HG03342 (cell line): ENCODE measurements around the gene KRR1.

ENCODE experiments used
- ATAC-seq: cut with Tn5 transposase; IDR thresholded peaks from one replicate; pipeline ENCODE4 v1.9.1; 2021; ENCODE audit warnings: mild to moderate bottlenecking, moderate library complexity; ENCODE audit not compliant: unreplicated experiment

Gene KRR1

DNA sequence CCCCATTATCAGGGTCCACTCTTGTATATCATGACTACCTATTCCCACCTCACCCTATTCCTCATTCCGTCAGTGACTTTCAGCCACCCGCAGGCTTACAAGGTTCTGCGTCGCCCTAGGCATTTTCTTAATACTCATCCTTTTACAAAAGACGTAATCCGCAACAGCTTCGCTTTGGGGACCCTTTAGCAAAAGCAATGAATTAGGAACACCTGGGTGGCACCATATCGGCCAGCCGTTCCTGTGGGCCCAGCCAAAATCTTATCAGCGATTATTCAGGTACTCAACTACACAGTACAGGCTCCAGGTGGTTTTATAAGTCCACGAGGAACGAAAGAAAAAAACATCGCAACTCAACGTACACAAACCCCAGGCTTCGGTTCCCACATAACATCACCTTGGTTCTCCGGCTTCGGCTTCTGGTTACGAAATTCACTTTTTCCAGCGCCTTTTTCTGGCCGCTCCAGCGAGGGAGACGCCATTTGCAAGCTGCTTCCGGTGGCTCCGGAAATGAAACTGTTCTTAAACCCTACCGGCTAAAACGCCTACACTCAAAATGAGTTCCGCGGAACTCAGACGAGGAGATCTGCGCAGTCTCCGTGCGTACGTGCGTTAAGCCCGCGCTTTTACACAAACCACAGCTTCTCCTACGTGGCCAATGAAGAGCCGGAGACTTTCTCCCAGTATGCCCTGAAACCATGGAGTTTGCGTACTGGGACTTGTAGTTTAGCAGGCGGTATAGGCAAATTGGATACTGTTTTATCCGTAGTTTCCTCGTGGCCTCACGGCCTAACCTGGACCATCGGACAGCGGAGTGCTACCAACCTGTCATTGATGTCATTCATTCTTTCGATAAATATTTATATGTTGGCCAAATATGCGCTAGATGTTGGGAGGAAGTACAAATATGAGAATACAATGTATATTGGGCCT lies at the start of gene KRR1:
KRR1 (minus strand) TSS at position 494 of the 933 bp plus-strand sequence; CDS start at position 482, 12 bp downstream.
- ATAC-seq, result peak; percentile 95

DNA sequence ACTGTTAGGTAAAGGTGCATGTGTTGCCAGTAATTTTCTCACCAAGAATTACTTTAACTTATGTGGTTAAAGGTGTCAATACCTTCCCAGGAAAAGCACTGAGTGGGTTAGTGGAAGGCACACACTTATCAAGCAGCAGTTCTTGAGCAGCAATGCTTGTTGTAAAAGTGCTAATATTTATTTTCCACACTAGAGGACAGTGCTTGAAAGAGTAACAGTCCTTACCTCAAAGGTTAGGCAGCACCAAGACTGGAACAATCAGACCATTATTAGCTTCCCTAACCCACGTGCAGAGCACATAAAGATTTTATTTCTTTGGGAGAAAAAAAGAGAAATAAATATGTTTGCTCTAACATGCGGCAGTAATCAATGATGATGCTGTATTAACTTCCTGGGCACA lies 48.8 kb upstream of the KRR1 start:
- no peak for ATAC-seq

DNA sequence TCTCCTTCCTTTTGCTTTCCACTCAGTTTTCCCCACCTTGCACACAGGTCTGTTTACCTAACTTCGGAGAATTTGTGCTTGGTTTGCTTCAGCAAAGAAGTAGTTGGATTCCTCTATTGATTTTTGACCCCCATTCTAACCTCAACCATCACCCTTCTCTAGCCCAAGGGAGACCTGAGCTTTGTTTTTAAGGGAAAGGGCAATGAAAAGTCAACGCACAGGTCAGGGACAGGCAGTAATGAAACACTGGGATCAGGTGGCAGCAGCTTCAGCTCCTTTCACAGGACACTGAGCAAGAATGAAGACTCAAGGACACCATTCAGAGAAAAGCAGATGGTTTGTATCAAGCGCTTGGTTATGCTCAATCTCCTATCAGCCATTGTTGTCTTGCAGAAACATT lies 46.9 kb upstream of the KRR1 start:
- no peak for ATAC-seq

DNA sequence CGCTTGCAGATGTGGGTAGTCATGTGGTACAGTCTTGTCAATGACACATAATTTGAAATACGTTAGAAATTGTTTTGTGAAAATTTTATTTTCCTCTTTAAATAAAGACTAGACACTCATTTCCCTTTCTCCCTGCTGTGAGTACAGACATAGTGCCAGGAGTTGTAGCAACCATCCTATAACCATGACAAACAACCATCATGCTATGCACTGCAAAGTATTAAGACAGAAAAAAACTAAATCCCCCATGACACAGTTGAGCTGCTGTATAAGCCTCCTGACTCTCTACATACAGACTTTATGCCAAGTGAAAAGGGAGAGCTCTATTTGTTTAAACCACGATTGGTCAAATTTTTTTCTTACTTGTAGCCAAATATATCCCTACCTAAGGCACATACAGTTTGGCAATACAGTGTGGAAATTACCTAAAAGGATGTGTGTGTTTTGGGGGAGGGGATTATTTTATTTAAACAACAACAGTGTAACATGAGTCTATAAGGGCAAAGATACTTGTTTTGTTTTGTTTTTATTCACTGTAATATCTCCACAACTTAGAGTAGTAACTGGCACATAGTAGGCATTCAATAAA lies 45.0 kb upstream of the KRR1 start:
- no peak for ATAC-seq

DNA sequence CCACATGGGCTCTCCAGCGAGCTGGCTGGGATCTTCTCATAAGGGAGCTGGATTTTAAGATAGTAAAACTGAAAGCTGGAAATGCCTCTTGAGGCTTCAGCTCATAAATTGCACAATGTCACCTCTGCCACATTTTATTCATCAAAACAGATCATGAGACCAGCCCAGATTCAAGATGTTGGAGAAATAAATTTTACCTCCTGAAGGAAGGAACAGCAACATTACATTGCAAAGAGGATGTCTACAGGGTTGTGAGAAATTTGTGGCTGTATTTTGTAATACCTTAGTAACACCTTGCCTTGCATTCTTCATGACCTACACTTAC lies 43.1 kb upstream of the KRR1 start:
- ATAC-seq, result no peak

DNA sequence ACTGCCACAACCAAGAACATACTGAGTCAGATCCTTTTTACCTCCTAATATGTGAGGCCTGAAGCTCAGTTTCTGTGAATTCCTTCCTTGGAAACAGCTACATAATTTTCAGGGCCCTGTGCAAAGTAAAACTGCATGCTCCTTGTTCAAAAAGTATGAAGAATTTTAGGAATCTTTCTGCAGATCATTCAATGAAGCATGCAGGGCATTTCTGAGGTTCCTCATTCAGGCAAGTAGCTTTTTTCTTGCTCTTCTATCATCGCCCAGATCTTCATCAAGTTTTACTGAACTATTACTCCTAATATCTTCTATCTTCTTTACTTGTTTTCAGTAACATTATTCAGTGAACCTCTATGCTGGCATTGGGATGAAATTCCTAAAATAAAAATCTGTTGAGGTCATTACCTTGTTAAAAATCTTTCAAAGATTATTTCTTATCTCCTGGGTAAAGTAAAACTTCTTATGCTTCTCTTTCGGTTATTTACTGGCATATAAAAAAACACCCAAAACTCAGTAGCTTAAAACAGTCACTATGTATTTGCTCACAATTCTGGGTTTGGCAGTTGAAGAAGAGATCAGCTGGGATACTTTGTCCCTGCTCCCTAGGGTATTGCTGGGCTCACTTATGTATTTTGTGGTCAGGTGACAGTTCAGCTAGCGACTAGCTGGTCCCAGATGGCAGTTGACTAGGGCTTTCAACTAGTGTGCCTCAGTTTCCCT lies 42.6 kb upstream of the KRR1 start:
- no peak for ATAC-seq

DNA sequence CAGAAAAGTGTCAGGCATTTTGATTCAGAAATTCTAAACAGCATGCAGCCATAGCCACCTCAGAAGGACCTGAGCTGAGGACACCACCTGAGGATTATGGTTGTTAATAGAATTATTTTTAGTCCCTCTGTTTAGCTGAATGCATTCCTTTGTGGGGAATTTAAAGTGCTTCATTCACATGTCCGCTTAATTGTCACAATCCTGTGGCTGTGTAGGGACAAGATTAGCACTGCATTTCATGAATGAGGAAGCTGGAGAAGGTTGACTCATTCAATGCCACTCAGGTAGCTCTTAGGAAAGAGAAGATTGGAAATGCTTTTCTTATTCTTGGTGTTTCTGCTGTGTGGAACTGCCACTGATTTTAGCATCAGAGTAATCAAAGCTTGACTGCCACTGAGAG lies 42.0 kb upstream of the KRR1 start:
- no peak for ATAC-seq

DNA sequence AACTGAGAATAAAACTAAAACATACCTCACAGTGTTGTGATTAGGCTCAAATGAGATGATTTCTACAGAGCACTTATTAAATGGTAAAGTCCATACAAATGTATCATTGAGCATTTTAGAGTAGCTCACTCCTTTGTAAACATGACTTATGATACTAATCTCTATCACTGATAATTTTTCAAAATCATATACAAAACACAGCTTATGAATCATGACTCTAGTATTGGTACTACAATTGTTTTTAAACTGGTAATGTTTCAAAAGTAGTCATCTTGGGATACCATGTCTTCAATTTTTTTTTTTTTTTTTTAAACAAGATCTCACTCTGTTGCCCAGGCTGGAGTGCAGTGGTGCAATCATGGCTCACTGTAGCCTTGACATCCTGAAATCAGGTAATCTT lies 40.1 kb upstream of the KRR1 start:
- ATAC-seq, result no peak

DNA sequence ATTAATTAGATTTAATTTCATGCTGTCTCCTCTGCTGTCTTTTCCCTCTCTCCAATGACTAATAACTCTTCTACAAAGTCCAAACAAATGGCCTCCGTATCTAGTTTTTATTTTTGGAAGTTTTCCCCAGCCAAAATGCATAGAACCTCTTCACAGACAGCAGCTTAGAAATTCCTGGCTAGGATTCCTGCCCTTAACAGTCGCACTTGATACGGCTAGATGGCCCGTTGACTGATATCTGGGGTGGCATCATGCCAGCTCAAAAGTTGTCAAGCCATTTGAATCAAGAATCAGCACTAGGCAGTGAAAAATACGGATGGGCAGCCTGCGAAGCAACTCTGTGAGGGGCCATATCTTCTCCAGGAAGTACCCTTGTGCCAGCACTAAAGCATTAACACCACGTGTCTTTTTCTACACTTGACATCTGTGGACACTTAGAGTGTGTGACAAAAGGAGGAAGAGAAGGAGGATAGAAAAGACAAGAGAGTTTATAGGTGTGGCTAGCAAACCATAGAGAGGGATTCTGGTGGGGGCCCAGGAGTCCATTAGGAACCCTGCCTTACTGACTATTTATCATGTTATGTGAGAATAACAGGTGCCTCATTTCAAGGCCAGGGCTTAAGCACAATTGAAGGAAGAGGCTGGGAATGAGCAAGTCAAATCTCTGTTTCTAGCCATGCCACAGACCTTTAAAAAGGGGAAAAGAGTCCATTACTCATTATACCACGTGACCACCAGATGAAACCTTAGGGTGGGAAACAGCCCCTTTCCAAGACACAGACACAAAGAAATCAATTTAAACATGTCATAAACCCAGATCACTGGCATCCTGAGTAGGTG lies 39.2 kb upstream of the KRR1 start:
- no peak for ATAC-seq

DNA sequence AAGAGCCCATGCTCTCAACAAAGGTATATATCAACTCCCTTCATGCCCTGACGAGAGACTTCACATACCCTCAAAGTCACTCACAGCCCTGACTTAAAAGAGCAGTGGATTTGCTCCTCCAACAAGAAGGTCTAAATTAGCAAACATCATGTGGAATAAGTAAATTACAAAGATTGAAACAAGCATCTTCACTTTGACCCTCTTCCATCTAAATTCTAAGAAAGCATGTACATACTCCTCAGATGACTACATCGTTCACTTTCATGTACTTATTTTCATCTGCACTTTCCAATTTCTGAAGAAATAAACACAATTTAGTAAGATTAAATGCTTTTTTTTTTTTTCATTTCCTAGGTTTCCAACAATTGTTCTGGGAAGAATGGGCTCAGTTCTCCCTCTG lies 38.6 kb upstream of the KRR1 start:
- no peak for ATAC-seq

DNA sequence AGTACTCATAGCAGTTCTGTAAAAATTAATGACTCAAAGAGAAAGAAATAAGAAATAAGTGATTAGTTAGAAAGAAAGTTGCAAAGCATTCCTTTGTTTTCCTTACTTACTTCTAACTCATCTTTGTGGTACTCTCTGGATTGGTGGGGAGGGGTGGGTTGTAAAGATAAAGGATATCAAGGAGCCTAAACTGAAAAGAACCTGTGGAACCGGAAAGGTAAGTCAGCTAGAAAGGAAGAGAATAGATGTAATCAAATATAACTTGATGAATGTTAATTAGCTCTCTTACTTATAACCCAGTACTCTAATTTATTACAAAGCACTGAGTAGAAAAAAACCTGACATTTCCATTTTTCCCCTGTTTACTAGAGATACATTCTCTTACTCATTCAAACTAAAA lies 37.5 kb upstream of the KRR1 start:
- ATAC-seq, result no peak

DNA sequence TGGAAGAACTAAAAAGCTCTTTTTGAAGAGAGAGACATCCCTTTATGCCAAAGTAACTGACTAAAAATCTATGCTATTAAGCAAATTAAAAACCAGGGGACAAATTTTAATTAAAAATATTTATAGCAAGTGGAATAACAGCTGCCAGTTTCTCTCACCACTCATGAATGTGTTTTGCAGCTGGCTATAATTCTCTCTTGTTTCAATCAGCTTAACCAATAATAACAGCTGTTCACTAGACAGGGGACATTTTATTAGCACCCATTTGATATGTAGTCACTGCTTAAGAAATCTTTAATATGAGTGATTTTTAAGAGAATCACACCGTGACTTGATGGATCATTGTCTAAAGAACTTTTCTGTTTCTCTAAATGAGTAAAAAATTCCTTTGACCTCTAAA lies 34.2 kb upstream of the KRR1 start:
- ATAC-seq, result no peak

DNA sequence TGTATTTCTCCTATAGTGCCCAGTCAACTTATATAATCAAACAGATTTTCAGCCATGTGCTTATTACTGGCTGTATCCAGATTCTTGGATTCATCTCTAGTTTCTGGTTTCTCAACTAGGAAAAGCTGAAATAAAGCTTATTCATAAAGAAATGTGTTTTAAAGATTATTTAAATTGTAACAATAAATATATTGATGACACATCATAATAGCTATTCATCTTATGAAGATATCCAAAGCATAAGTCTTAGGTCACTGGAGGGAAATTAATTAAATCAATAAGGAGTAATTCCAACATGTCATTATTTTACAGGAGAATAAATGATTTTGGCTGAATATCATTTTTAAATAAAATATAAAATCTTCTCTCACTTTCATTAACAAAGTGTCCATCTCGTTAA lies 32.1 kb upstream of the KRR1 start:
- ATAC-seq, result no peak

DNA sequence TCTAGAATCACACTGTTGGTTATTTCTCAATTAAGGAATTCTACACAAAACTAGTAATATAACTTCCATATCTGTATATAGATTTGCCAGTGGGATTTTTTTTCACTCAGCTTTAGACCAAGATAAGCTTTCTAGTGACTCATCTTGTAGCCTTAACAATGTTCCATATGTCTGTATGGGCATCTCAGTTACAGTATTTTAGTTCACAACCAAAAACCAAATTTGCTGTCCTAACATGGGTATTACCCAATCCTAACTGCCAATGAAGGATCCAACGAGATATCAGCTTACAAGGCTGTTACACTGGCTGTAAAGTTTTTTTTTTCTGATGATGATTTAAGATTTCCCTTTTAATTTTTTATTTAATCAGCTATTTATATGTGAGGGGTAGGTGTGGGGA lies 31.5 kb upstream of the KRR1 start:
- ATAC-seq, result no peak

DNA sequence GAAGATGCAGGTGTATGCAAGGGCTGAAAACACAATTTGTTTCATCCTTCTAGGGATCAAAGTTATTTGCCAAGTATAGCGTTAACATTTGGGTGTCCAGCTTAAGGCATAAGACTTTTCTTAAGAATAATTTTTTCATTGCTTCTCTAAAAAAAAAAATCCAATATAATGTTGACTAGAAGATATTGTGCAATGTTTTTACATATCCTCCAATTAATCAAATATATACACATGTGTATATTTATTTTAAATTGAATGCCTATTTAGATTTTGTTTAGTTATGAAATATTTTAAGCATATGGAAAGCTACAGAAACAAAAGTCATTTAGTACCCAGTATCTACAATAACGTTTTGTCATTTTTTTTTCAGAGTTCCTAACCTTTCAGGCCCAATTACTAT lies 28.5 kb upstream of the KRR1 start:
- no peak for ATAC-seq

DNA sequence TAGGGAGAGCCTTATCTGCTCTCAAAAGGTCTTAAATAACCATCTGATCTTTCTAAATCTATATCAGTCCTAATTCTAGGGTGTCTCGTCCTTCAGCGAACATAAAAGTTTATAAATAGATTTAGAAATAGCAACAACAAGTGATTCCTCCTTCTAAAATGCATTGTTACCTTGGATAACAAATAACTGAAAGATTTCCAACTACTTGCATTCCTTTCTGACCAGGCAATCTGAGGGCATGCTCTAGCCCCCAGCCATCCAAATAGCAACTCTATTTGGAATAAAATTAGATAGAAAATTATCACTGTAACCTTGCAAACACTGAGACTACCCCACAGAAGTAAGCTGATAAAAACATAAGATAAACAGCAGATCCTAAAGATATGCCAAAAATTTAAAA lies 21.8 kb upstream of the KRR1 start:
- ATAC-seq, result no peak

DNA sequence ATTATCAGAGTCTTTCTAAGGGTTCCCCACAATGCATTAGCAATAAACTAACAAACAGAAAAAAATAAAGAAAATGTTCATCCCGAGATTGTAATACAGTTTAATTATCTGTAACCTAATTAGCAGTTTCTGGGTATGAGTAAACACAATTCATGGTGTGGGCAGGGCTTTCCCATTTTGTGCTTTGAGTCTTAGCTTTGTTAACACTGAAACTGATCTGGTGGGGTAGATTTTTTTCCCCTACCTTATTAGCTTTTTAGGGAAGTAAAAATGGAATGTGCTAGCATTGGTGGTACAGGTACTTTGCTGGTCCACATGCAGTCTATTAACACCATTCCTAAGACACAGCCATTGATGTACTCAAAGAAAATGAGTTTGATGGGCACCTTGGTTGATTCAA lies 18.4 kb upstream of the KRR1 start:
- no peak for ATAC-seq

DNA sequence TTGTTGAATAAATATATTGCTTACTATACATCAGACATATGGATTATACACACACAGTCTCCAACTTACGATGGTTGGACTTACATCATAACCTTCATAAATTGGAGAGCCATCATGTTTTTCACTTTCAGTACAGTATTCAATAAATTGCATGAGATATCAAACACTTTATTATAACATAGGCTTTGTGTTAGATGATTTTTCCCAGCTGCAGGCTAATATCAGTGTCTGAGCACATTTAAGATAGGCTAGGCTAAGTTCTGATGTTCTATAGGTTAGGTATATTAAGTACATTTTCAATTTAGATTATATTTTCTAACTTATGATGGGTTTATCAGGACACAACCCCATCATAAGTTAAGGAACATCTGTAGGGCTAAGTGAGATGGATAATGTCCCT lies 17.9 kb upstream of the KRR1 start:
- ATAC-seq, result no peak

DNA sequence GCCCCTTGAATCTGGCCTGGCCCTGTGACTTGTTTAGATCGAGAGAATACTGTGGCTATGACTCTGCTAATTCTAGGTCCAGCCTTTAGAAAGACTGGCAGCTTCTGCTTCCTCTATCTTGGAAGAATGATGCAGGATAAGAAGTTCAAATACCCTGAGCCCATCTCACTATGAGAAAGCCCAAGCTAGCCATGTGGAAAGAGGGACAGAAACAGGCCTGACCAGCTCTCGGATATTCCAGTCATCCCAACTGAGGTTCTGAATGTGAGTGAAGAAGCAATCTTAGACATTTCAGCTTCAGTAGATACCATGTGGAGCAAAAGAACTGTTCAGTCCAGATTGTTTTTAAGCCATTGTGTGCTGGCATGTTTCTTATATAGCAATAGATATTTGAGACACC lies 17.3 kb upstream of the KRR1 start:
- ATAC-seq, result no peak

DNA sequence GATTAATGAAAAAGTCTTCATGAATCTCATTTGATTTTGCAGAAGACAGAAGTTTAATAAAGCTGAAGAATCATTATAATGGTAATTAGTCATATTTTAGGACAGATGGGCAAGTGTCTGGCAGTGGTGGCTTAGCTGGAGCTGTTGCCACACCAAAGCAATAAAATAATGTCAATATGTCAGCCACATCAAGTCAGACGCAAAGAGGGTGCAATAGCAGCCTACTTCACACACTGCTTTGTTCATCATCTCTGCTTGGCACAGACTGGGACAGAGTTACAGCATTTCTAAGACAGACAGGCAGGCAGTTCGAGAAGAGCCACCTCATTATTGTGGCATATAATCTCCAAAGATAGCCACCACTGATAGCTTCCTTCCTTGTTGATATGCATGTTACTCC lies 16.9 kb upstream of the KRR1 start:
- no peak for ATAC-seq
